Activated CD8-positive, alpha-beta T cell treated with anti-CD3 and anti-CD28 coated beads, Interleukin-2, amount 10 ng/mL, durations not matched to agents 7 days and 5 days (primary cell): Measurements from ENCODE around the gene MAT2A. TPM values are rescaled to one million over a fixed set of nuclear protein-coding genes. Genes with fewer than 3 reads are reported as not detected.

Experiments
- ATAC-seq: fragments of 150-1000 bp; cut with Tn5 transposase; one replicate; pipeline ENCODE4 v1.10.0; 2021; ENCODE audit warnings: moderate library complexity
- CTCF ChIA-PET: fragments of 350-600 bp; sonication (Branson Sonifier 250); formaldehyde crosslinking; loops from one replicate; lab custom pipeline; 2021; ENCODE audit warnings: antibody characterized with exemption; lab: Charles Lee
- POLR2A ChIA-PET: fragments of 350-600 bp; sonication (Branson Sonifier 250); formaldehyde crosslinking; loops from one replicate; lab custom pipeline; 2021; ENCODE audit warnings: antibody characterized with exemption; lab: Charles Lee
- DNase-seq: peaks from one replicate; pipeline ENCODE4 v3.0.0-alpha.2; 2020
- H3K27ac Mint-ChIP-seq: one replicate; pipeline ENCODE4 v1.8.0; 2021; ENCODE audit warnings: mild to moderate bottlenecking, mixed read lengths
- H3K27me3 Mint-ChIP-seq: one replicate; pipeline ENCODE4 v1.8.0; 2021; ENCODE audit warnings: low read depth, mixed read lengths
- H3K36me3 Mint-ChIP-seq: one replicate; pipeline ENCODE4 v1.8.0; 2021; ENCODE audit warnings: low read depth, mixed read lengths
- H3K4me1 Mint-ChIP-seq: one replicate; pipeline ENCODE4 v1.8.0; 2021; ENCODE audit warnings: low read depth, mixed read lengths
- H3K4me3 Mint-ChIP-seq: one replicate; pipeline ENCODE4 v1.8.0; 2021; ENCODE audit warnings: mild to moderate bottlenecking, mixed read lengths
- H3K9me3 Mint-ChIP-seq: one replicate; pipeline ENCODE4 v1.8.0; 2022; ENCODE audit warnings: mixed read lengths; ENCODE audit not compliant: insufficient read depth
- total RNA-seq, 2 experiments: library from RNA; stranded (reverse); gene quantifications; one replicate each; pipeline ENCODE4 v1.2.3, GENCODE V29; 2021

Gene MAT2A
- total RNA-seq, 2 experiments from 2014 or later = 264 to 273 TPM

DNA sequence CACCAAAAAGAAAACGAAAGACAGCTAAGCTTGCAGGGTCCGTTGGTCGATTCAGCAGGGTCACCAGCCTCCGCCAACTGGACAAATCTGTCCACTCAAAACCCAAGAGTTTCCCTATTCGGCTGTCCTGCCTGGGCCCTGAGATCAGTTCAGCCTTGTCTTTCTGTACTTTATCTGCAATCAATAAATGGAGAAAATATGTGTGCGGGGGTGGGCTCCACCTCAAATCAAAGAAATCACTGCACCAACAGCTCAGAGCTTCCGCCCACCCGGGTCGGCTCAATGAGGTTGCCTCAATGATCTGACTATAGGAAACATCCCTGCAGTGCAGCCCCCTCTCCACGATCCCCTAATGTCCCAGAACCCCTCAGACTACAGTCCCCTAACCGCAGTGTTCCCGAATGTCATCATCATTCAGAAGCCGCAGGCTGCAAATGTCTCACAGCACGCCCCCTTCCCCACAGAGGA is 21.9 kb downstream of the MAT2A start:
- POLR2A ChIA-PET = interaction anchor here (0.6 to 2.1 kb wide), 13 partner anchors 9 to 1193 kb away, joined by 3 to 13 read pairs (median 4); partner anchors contain the start of genes C2orf68, ELMOD3, MAT2A and RETSAT
- Mint-ChIP-seq H3K9me3 (no peaks in the 10 kb centered on the region), H3K27me3 (no peaks in the 10 kb centered on the region), H3K4me3 (peak overlapping the region; percentile 99), H3K4me1 (peaks cover 38% of the 10 kb centered on the region), H3K36me3 (peaks cover 11% of the 10 kb centered on the region), H3K27ac (peak overlapping the region; percentile 99)
- peak; percentile 37 for DNase-seq
- peak; percentile 26 for ATAC-seq
- CTCF ChIA-PET = interaction anchor here (0.6 to 4.9 kb wide), 7 partner anchors 9 to 261 kb away, joined by 3 to 32 read pairs (median 3); partner anchors contain the start of genes MAT2A and SH2D6

DNA sequence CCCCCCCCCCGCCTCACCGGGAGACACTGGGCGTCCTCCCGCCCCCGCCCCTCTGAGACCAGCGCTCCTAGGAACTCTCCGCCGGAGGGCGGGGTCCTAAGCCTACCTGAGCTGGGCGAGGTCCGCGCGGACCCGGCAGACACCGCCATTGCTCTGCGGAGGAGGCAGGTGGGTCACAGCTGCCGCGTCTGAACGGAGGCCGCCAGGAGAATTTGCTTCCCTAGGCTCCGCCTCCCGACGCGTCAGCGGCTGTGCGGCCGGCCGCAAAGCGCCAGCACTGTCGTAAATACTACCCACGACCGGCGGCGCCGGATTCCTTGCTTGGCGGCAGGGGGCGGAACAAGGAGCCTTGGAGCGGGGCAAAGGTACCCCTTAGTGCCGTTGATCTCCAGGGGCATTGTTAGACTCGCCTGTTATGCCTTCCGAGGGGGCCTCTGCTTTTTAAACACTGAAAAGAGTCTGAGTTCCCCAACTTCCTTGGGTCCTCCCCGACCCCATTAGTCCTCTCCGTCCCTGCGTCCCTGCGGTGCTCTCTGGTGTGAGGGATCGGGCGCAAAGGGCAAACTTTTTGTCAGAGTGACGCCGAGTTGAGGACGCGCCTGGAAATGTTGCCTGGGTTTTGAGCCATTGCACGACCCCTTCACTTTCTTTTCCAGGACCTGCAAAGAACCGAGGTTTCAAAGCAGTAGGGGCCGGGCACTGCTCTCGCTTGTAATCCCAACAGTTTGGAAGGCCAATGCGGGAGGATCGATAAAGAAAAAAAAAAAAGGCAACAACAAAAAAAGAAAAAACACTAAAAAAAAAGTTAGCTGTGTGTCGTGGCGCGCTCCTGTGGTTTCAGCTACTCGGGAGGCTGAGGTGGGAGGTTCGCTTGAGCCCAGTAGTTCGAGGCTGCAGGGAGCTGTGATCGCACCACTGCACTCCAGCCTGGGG is 22.6 kb downstream of the MAT2A start, which contains the start of gene GGCX:
GGCX (minus strand) TSS at position 214 of the 933 bp plus-strand sequence; CDS start at position 149, 65 bp downstream.
- peaks cover 38% of the 10 kb centered on the region for H3K4me1 Mint-ChIP-seq
- peak within 1 kb of the TSS; percentile 99 for H3K4me3 Mint-ChIP-seq
- ChIA-PET POLR2A (interaction anchor here (0.6 to 2.1 kb wide), 13 partner anchors 9 to 245 kb away, joined by 3 to 13 read pairs (median 4); partner anchors contain the start of genes C2orf68, ELMOD3, RETSAT and RNF181), CTCF (interaction anchor here (0.6 to 4.9 kb wide), 7 partner anchors 10 to 146 kb away, joined by 3 to 32 read pairs (median 3); partner anchors contain the start of genes MAT2A and SH2D6)
- H3K36me3 Mint-ChIP-seq = peaks cover 11% of the 10 kb centered on the region
- no peaks in the 10 kb centered on the region for H3K9me3 Mint-ChIP-seq
- DNase-seq = peak; percentile 97
- peak; percentile 97 for ATAC-seq
- peak within 1 kb of the TSS; percentile 99 for H3K27ac Mint-ChIP-seq
- no peaks in the 10 kb centered on the region for H3K27me3 Mint-ChIP-seq

DNA sequence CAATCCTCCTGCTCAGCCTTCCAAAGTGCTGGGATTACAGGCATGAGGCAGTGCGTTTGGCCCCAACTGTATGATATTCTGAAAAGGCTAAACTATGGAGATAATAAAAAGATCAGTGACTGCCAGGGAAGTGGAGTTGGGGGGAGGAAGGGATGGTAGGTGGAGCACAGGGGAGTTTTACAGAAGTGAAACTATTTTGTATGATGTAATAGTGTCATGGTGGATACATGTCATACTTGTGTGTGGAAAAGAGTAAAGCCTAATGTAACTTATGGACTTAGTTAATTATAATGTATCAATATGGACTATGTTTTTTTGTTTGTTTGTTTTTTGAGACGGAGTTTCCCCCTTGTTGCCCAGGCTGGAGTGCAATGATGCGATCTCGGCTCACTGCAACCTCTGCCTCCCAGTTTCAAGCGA is 25.2 kb downstream of the MAT2A start:
- no peak for DNase-seq
- H3K36me3 Mint-ChIP-seq = peaks cover 2% of the 10 kb centered on the region
- H3K9me3 Mint-ChIP-seq = no peaks in the 10 kb centered on the region
- peaks cover 33% of the 10 kb centered on the region for H3K4me1 Mint-ChIP-seq
- CTCF ChIA-PET = interaction anchor here (3.8 kb wide), 1 partner anchor 12 kb away, joined by 10 read pairs; no protein-coding TSS in a partner anchor
- no peak for ATAC-seq
- H3K27me3 Mint-ChIP-seq = no peaks in the 10 kb centered on the region
- POLR2A ChIA-PET = interaction anchor here (0.6 to 1.3 kb wide), 2 partner anchors 31 to 111 kb away, joined by 3 to 4 read pairs; partner anchors contain the start of gene RNF181
- no peak overlapping the region for H3K4me3 Mint-ChIP-seq
- H3K27ac Mint-ChIP-seq = peak overlapping the region; percentile 7

DNA sequence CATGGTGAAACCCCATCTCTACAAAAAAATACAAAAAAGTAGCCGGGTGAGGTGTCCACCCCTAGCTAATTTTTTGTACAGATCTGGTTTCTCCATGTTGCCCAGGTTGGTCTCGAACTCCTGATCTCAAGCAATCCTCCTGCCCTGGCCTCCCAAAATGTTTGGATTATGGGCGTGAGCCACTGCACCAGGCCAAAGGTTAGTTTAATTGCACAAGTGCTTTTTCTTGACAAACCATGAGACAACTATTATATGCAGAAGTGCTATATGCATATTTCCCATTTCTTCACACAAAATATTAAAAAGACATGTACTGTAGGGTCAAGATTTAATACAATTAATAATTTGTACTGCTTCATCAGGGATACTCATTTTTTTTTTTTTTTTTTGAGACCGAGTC is 27.3 kb downstream of the MAT2A start:
- ChIA-PET CTCF (interaction anchor here (1.4 to 3.8 kb wide), 2 partner anchors 14 to 19 kb away, joined by 4 to 10 read pairs; no protein-coding TSS in a partner anchor), POLR2A (interaction anchor here (0.9 to 1.7 kb wide), 3 partner anchors 159 to 238 kb away, joined by 3 to 6 read pairs (median 3); partner anchors contain the start of genes ELMOD3, RETSAT and TGOLN2)
- H3K27me3 Mint-ChIP-seq = peaks cover 11% of the 10 kb centered on the region
- ATAC-seq (no peak), DNase-seq (no peak)
- H3K27ac Mint-ChIP-seq = no peak overlapping the region
- H3K36me3 Mint-ChIP-seq = no peaks in the 10 kb centered on the region
- no peaks in the 10 kb centered on the region for H3K9me3 Mint-ChIP-seq
- peaks cover 16% of the 10 kb centered on the region for H3K4me1 Mint-ChIP-seq
- H3K4me3 Mint-ChIP-seq = no peak overlapping the region

DNA sequence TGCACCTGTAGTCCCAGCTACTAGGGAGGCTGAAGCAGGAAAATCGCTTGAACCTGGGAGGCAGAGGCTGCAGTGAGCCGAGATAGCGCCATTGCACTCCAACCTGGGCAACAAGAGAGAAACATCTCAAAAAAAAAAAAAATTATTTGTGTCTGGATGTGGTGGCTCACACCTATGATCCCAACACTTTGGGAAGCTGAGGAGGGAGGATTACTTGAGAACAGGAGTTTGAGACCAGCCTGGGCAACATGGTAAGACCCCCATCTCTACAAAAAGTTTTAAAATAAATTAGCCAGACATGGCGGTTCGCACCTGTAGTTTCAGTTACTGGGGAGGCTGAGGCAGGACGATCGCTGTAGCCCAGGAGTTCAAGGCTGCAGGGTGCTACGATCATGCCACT is 36.8 kb downstream of the MAT2A start:
- POLR2A ChIA-PET = no interaction called here

DNA sequence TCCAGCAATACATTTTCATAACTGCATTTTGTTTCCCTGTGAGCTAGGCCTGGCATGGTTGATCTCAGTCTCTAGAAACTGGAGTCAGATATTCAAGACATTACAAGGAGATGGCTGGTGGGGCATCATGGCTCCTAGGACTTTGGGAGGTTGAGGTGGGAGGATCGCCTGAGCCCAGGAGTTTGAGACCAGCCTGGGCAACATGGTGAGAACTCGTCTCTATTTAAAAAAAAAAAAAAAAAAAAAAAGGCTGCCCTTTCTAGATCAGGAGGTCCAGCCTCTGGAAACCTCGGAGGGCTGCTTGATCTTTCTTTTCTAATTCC is 38.1 kb downstream of the MAT2A start:
- Mint-ChIP-seq H3K4me3 (peak overlapping the region; percentile 95), H3K36me3 (peaks cover 26% of the 10 kb centered on the region), H3K4me1 (peaks cover 33% of the 10 kb centered on the region), H3K27me3 (peaks cover 6% of the 10 kb centered on the region), H3K27ac (no peak overlapping the region), H3K9me3 (no peaks in the 10 kb centered on the region)
- ATAC-seq = no peak
- no peak for DNase-seq
- ChIA-PET CTCF (interaction anchor here (0.7 to 1.8 kb wide), 3 partner anchors 15 to 60 kb away, joined by 3 to 6 read pairs (median 3); partner anchors contain the start of gene GGCX), POLR2A (interaction anchor here (1.4 to 3.3 kb wide), 3 partner anchors 18 to 139 kb away, joined by 3 to 26 read pairs (median 8); partner anchors contain the start of genes MAT2A and RNF181)

More for the DNA sequence above, 36.8 kb downstream of the MAT2A start:
- H3K27ac Mint-ChIP-seq = no peak overlapping the region
- DNase-seq (no peak), ATAC-seq (no peak)
- CTCF ChIA-PET = no interaction called here
- H3K4me1 Mint-ChIP-seq = peaks cover 26% of the 10 kb centered on the region
- no peaks in the 10 kb centered on the region for H3K9me3 Mint-ChIP-seq
- peaks cover 19% of the 10 kb centered on the region for H3K36me3 Mint-ChIP-seq
- no peak overlapping the region for H3K4me3 Mint-ChIP-seq
- H3K27me3 Mint-ChIP-seq = peaks cover 11% of the 10 kb centered on the region

DNA sequence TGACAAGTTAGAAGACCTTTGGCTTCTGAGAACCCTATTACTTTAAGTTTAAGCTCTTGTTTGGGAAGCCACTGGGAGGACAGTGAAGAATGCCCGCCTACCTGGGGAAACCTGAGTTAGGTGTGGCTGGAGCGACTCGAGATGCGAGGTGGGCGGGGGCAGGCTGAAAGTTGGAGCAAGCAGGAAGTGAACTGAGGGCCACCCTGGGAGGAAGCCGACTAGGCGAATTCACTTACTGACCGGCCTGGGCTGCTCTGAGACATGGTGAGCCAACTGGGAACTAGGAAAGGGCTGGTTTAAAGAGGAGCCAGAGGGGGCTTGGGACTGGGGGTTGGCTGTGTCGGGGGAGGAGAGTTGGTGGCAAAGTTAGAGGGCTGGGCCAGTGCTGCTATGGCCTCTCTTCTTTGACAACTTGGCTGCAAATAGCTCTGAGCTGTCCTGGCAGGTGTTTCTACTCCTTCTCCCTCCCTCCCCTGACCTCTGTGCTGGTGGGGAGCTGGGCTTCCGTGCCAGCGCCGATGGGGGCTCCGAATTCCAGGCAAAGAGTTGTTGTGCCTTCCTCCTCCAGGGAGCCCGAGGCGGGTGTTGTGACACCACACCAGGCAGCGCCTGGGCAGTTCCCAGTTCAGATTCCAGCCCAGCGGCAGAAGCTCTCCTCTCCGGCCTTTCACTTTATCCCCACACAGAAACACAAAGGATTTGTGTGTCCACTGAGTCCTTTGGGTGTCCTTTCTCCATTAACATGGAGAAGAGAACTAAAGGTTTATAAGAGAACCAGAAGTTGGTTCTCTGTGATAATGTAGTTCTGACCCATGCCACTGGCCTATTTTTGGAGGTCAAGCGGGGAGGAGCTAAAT is 38.6 kb downstream of the MAT2A start, which contains the start of gene VAMP8:
VAMP8 (plus strand) TSS at position 201 of the 857 bp plus-strand sequence; CDS start at position 262, 61 bp downstream.
- ChIA-PET POLR2A (interaction anchor here (0.6 to 3.3 kb wide), 9 partner anchors 10 to 250 kb away, joined by 3 to 26 read pairs (median 3); partner anchors contain the start of genes C2orf68, ELMOD3, GGCX and MAT2A), CTCF (interaction anchor here (0.7 to 1.8 kb wide), 6 partner anchors 10 to 608 kb away, joined by 3 to 6 read pairs (median 4); partner anchors contain the start of gene GGCX)
- DNase-seq (peak; percentile 73), ATAC-seq (peak; percentile 87)
- peak within 1 kb of the TSS; percentile 95 for H3K4me3 Mint-ChIP-seq
- H3K36me3 Mint-ChIP-seq = peaks cover 32% of the 10 kb centered on the region
- peak within 1 kb of the TSS; percentile 85 for H3K27ac Mint-ChIP-seq
- peaks cover 2% of the 10 kb centered on the region for H3K27me3 Mint-ChIP-seq
- H3K9me3 Mint-ChIP-seq = no peaks in the 10 kb centered on the region
- H3K4me1 Mint-ChIP-seq = peaks cover 37% of the 10 kb centered on the region

DNA sequence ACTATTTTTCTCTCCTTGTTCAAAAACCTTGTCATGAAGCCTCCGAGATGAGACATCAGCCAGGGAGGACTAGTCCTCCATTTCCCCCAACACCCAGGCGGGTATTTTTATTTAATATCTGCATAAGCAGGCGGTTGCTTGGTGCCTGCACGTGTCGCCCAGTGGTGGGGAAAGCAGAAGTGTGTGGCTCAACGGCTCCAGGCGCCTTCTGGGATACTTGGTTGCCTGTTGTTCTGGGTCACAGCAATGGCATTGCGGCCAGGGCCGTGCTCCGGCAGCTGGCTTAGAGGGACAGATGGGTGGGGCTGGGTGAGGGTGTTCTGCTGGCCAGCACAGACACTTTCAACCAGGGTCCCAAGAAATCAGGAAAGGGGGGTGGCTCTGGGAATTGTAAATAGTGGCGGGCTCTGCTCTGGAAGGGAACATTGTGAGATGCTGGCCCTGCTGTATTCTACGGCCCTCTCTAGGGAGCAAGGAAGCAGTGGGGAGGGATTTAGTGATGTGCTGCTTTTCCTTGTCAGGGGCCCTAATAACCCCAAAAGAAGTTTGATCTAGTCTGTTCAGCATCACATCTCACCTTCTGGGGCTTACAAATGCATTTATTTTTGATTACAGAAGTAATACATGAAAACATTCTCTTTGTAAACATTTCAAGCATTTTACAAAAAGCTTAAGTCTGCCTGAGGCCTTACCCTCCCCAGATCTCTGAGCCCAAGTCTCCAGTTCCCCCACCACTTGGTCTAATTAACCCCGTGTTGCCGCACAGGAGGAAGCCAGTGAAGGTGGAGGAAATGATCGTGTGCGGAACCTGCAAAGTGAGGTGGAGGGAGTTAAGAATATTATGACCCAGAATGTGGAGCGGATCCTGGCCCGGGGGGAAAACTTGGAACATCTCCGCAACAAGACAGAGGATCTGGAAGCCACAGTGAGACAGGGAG is 39.5 kb downstream of the MAT2A start:
- H3K36me3 Mint-ChIP-seq = peaks cover 34% of the 10 kb centered on the region
- ChIA-PET POLR2A (interaction anchor here (0.6 to 3.3 kb wide), 10 partner anchors 9 to 251 kb away, joined by 3 to 26 read pairs (median 4); partner anchors contain the start of genes C2orf68, ELMOD3, GGCX and MAT2A), CTCF (interaction anchor here (0.8 to 1.8 kb wide), 6 partner anchors 9 to 607 kb away, joined by 3 to 6 read pairs (median 4); no protein-coding TSS in a partner anchor)
- DNase-seq (peak; percentile 46), ATAC-seq (peak; percentile 46)
- H3K4me3 Mint-ChIP-seq = peak overlapping the region; percentile 95
- no peaks in the 10 kb centered on the region for H3K9me3 Mint-ChIP-seq
- H3K27ac Mint-ChIP-seq = peak overlapping the region; percentile 85
- no peaks in the 10 kb centered on the region for H3K27me3 Mint-ChIP-seq
- H3K4me1 Mint-ChIP-seq = peaks cover 44% of the 10 kb centered on the region

DNA sequence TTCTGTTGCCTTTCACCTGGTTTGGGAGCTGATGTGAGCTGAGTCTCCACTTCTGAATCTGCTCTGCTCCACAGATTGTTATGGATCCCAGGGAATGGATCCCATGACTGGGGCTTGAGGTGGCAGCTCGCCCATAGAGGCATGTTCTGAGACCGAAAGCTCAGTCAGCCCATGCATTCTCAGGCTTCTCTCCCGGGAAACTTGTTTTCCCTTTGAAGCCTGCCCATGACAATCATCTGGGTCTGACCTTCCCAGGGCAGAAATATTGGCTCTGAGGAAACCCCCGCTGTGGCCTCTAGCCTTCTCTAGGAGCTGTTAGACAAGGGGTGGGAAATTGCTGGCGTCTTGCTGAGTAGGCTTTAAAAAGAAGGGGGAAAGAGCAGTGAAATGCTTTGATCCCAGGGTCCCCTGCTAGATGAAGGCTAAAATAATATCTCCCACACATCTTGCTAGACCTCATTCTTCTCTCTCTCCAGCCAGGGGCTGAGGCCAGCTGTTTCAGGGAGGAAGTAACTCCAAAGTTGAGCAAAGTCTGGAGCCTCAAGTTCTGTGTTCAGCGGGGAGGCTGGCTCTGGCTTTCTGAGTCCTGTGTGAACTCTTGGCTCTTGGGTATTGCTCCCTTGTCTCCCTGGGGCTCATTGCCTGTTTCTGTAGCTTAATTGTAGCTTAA is 40.4 kb downstream of the MAT2A start:
- no peaks in the 10 kb centered on the region for H3K27me3 Mint-ChIP-seq
- ATAC-seq (no peak), DNase-seq (no peak)
- no peaks in the 10 kb centered on the region for H3K9me3 Mint-ChIP-seq
- H3K4me3 Mint-ChIP-seq = peak overlapping the region; percentile 95
- peaks cover 35% of the 10 kb centered on the region for H3K36me3 Mint-ChIP-seq
- peak overlapping the region; percentile 85 for H3K27ac Mint-ChIP-seq
- POLR2A ChIA-PET = interaction anchor here (0.6 to 3.3 kb wide), 4 partner anchors 16 to 252 kb away, joined by 3 to 26 read pairs (median 5); partner anchors contain the start of genes RNF181 and TGOLN2
- CTCF ChIA-PET = interaction anchor here (0.7 to 1.5 kb wide), 2 partner anchors 31 to 59 kb away, joined by 3 to 4 read pairs; no protein-coding TSS in a partner anchor
- peaks cover 49% of the 10 kb centered on the region for H3K4me1 Mint-ChIP-seq
